SK-N-SH treated with all-trans-retinoic acid at 6 μM for 48 hours (cell line): Measurements from ENCODE around the gene NPAS1.

ENCODE experiments used
- ARNTL ChIP-seq: fragments of 450-650 bp; formaldehyde crosslinking; IDR thresholded peaks from 2 replicates; pipeline ENCODE4 v1.5.0; 2020; ENCODE audit warnings: low read depth, mild to moderate bottlenecking, moderate library complexity, borderline replicate concordance
- TF ChIP-seq, protein P1 (sequence below): fragments of 250-450 bp; sonication (Bioruptor Pico); IDR thresholded peaks from 2 replicates; pipeline ENCODE4 v1.8.0; 2021; ENCODE audit warnings: low read depth, mild to moderate bottlenecking, moderate library complexity, borderline replicate concordance

GRCh38 chr19:47093841-47094240 is 74.2 kb downstream of the NPAS1 start:
- TF ChIP-seq, protein P1, sequence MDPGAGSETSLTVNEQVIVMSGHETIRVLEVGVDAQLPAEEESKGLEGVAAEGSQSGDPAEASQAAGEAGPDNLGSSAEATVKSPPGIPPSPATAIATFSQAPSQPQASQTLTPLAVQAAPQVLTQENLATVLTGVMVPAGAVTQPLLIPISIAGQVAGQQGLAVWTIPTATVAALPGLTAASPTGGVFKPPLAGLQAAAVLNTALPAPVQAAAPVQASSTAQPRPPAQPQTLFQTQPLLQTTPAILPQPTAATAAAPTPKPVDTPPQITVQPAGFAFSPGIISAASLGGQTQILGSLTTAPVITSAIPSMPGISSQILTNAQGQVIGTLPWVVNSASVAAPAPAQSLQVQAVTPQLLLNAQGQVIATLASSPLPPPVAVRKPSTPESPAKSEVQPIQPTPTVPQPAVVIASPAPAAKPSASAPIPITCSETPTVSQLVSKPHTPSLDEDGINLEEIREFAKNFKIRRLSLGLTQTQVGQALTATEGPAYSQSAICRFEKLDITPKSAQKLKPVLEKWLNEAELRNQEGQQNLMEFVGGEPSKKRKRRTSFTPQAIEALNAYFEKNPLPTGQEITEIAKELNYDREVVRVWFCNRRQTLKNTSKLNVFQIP (CRISPR knock-in tag): no peak
- TF ChIP-seq ARNTL: no peak
